Measurements from ENCODE around the gene GFI1.

DNA sequence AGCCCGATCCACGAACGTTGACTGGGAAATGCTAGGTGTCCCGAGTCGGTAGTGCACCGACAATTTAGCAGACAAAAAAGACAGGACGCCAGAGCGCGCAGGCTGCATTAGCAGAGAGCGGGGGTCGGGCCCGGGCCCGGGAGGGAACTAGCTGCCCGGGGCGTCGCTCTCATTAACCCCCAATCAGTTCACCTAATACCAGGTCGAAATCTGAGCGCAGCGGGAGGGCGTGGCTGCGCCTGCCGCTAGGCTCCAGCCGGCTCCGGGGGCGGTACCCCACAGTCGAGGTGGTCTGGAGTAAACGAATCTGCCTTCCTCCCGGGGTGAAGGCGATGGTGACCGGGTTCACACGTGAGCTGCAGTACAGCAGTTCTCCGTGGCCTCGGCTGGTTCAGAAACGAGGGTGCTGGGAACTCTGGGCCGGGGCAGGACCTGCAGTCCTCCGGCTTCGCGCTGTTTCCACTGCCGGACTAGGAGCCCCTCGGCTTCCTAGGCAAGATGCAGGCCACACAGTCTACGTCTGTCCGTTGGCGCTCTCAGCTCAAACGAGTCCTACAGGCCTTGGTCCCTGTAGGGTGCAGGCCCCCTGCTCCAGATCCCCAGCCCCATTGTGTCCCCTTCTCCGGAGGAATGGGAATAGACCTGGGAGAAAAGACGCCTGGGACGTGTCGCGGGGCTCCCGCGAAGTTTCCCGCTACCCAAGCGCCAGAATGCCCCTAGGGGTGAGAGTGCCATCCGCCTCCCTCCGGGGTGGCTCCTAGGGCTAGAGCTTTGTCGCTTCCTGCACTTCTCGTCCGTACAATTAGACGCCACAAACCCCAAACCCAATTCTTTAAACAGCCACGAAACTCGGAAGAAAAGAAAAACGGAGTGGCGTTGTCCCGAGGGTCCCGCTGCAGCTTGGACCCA, 2.0 kb downstream of the GFI1 start:
- no peak for TF ChIP-seq POLR2A (IDR thresholded peaks at IDR 0.05)
- TF ChIP-seq, protein P1, sequence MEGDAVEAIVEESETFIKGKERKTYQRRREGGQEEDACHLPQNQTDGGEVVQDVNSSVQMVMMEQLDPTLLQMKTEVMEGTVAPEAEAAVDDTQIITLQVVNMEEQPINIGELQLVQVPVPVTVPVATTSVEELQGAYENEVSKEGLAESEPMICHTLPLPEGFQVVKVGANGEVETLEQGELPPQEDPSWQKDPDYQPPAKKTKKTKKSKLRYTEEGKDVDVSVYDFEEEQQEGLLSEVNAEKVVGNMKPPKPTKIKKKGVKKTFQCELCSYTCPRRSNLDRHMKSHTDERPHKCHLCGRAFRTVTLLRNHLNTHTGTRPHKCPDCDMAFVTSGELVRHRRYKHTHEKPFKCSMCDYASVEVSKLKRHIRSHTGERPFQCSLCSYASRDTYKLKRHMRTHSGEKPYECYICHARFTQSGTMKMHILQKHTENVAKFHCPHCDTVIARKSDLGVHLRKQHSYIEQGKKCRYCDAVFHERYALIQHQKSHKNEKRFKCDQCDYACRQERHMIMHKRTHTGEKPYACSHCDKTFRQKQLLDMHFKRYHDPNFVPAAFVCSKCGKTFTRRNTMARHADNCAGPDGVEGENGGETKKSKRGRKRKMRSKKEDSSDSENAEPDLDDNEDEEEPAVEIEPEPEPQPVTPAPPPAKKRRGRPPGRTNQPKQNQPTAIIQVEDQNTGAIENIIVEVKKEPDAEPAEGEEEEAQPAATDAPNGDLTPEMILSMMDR (IDR thresholded peaks at IDR 0.05 in 4 of 5, conservative IDR thresholded peaks at IDR 0.05 in 1 of 5): no peak

Data from gastrocnemius medialis (tissue), 4 donors.